HepG2 (cell line): ENCODE results near the gene SNAPC4. TPM values are rescaled to one million over a fixed set of nuclear protein-coding genes. Genes with fewer than 3 reads are reported as not detected.

Experiments used
- ATF4 ChIP-seq, 2 experiments: fragments of 450-650 bp in 1 of 2; sonication (generic) in 1 of 2; formaldehyde crosslinking; IDR thresholded peaks; 2 replicates each; pipeline versions ENCODE4 v1.5.0 to v1.8.0; 2020 to 2022; ENCODE audit warnings: mild to moderate bottlenecking in 1 of 2, missing genetic modification reagents in 1 of 2
- CENPT ChIP-seq: sonication (generic); formaldehyde crosslinking; IDR thresholded peaks from 2 replicates; pipeline ENCODE4 v1.8.0; 2022; ENCODE audit warnings: low read depth, mild to moderate bottlenecking, moderate library complexity, missing genetic modification reagents
- ERF ChIP-seq: IDR thresholded peaks from 2 replicates; pipeline ENCODE4 v1.6.1; 2018; ENCODE audit warnings: missing biosample characterization, missing genetic modification reagents
- GABPB1 ChIP-seq: IDR thresholded peaks from 2 replicates; pipeline ENCODE4 v1.6.1; 2016; ENCODE audit warnings: mild to moderate bottlenecking, missing genetic modification reagents, moderate library complexity, missing compliant biosample characterization
- GLI4 ChIP-seq: sonication (generic); formaldehyde crosslinking; IDR thresholded peaks from 2 replicates; pipeline ENCODE4 v1.5.1; 2020; ENCODE audit warnings: missing genetic modification reagents, mild to moderate bottlenecking, moderate library complexity, borderline replicate concordance
- GPN1 ChIP-seq: sonication (generic); formaldehyde crosslinking; IDR thresholded peaks from 2 replicates; pipeline ENCODE4 v1.5.1; 2020; ENCODE audit warnings: missing genetic modification reagents, borderline replicate concordance
- MTF2 ChIP-seq: sonication (generic); formaldehyde crosslinking; IDR thresholded peaks from 2 replicates; pipeline ENCODE4 v1.5.0; 2020; ENCODE audit warnings: missing genetic modification reagents, borderline replicate concordance
- MYC ChIP-seq: sonication (generic); formaldehyde crosslinking; IDR thresholded peaks from 2 replicates; pipeline ENCODE4 v1.9.0; 2021; ENCODE audit warnings: missing genetic modification reagents, borderline replicate concordance
- NR3C1 ChIP-seq: sonication (generic); formaldehyde crosslinking; IDR thresholded peaks from 2 replicates; pipeline ENCODE4 v1.4.0; 2020; ENCODE audit warnings: missing genetic modification reagents
- PAF1 ChIP-seq: IDR thresholded peaks from 2 replicates; pipeline ENCODE4 v1.6.1; 2016; ENCODE audit warnings: missing genetic modification reagents, missing compliant biosample characterization
- SUZ12 ChIP-seq: fragments of 150-350 bp; IDR thresholded peaks from 2 replicates; pipeline ENCODE4 v1.6.1; 2014; ENCODE audit warnings: low read depth, low read length
- TFDP1 ChIP-seq: IDR thresholded peaks from 2 replicates; pipeline ENCODE4 v1.6.1; 2016; ENCODE audit warnings: missing compliant biosample characterization, missing genetic modification reagents, borderline replicate concordance
- TMF1 ChIP-seq: sonication (generic); formaldehyde crosslinking; IDR thresholded peaks from 2 replicates; pipeline ENCODE4 v1.8.1; 2022; ENCODE audit warnings: low read depth, missing genetic modification reagents
- UBTF ChIP-seq: sonication (generic); formaldehyde crosslinking; IDR thresholded peaks from 2 replicates; pipeline ENCODE4 v1.4.0; 2020; ENCODE audit warnings: mild to moderate bottlenecking, missing genetic modification reagents
- ZFP90 ChIP-seq: sonication (generic); formaldehyde crosslinking; IDR thresholded peaks from 2 replicates; pipeline ENCODE4 v1.8.0; 2022; ENCODE audit warnings: missing genetic modification reagents, mild to moderate bottlenecking, inconsistent platforms, borderline replicate concordance
- ZNF10 ChIP-seq: sonication (generic); formaldehyde crosslinking; IDR thresholded peaks from 2 replicates; pipeline ENCODE4 v1.4.0; 2020; ENCODE audit warnings: mild to moderate bottlenecking, low read depth, missing genetic modification reagents, borderline replicate concordance
- ZNF451 ChIP-seq: sonication (generic); formaldehyde crosslinking; IDR thresholded peaks from 2 replicates; pipeline ENCODE4 v1.5.0; 2020; ENCODE audit warnings: mild to moderate bottlenecking, missing genetic modification reagents
- ZNF460 ChIP-seq: sonication (generic); formaldehyde crosslinking; IDR thresholded peaks from 2 replicates; pipeline ENCODE4 v1.5.1; 2020; ENCODE audit warnings: missing genetic modification reagents, mild to moderate bottlenecking, borderline replicate concordance
- ZNF605 ChIP-seq: sonication (generic); formaldehyde crosslinking; IDR thresholded peaks from 2 replicates; pipeline ENCODE4 v1.8.0; 2022; ENCODE audit warnings: mild to moderate bottlenecking, missing genetic modification reagents
- ZNF644 ChIP-seq: IDR thresholded peaks from 2 replicates; pipeline ENCODE4 v1.6.1; 2016; ENCODE audit warnings: low read depth
- ZNF672 ChIP-seq: sonication (generic); formaldehyde crosslinking; IDR thresholded peaks from 2 replicates; pipeline ENCODE4 v1.8.1; 2022; ENCODE audit warnings: missing genetic modification reagents
- ZNF792 ChIP-seq: IDR thresholded peaks from 2 replicates; pipeline ENCODE4 v1.6.1; 2016
- ZNF891 ChIP-seq: sonication (generic); formaldehyde crosslinking; IDR thresholded peaks from 2 replicates; pipeline ENCODE4 v1.5.0; 2020; ENCODE audit warnings: mild to moderate bottlenecking, missing genetic modification reagents
- polyA plus RNA-seq, 8 experiments: library from polyadenylated mRNA; depleted of rRNA in 3 of 8; stranded (reverse) in 7 of 8; unstranded in 1 of 8; fragments of >200 nt; fragmentation: Illumina TruSeq in 4 of 8; extraction: Trizol in 4 of 8; gene quantifications; 2 replicates each; pipeline versions ENCODE4 v1.2.1 to v1.2.3, GENCODE V29; 2011 to 2016; ENCODE audit warnings: low read depth in 4 of 8, missing spikeins in 1 of 8, mixed read lengths in 1 of 8; ENCODE audit not compliant: insufficient read depth in 1 of 8
- total RNA-seq, 5 experiments: library from RNA; depleted of rRNA; stranded (reverse); fragments of >200 nt; fragmentation: Illumina TruSeq; extraction: Trizol; gene quantifications; 2 replicates each; pipeline ENCODE4 v1.2.3, GENCODE V29; 2016; ENCODE audit warnings: low read depth in 1 of 5
- TF ChIP-seq, protein P1 (sequence below): IDR thresholded peaks from 2 replicates; pipeline ENCODE4 v1.6.1; 2016; ENCODE audit warnings: low read depth, borderline replicate concordance
- TF ChIP-seq, protein P2 (sequence below): sonication (generic); formaldehyde crosslinking; IDR thresholded peaks from 2 replicates; pipeline ENCODE4 v1.4.0; 2020; ENCODE audit warnings: mild to moderate bottlenecking, missing genetic modification reagents

Gene SNAPC4
- total and polyA plus RNA-seq, 2 of the 13 experiments (the other 11 are each of a cell fraction or from before 2014, with no cell fraction given), result 2.0 to 6.0 TPM

- TF ChIP-seq ZNF451 (CRISPR knock-in tag), result peak; percentile 81; the same call in 1 of the 2 replicates
- TF ChIP-seq MYC (CRISPR knock-in tag), result peak; percentile 71
- TF ChIP-seq ZFP90 (CRISPR knock-in tag), result 0 out of 2 replicates have a peak, but pooled peaks have one; percentile 19
- TF ChIP-seq TFDP1 (CRISPR knock-in tag), result peak; percentile 78
- peak; percentile 83; the same call in 1 of the 2 replicates for TF ChIP-seq TMF1 (CRISPR knock-in tag)
- peak; percentile 63 for TF ChIP-seq UBTF (CRISPR knock-in tag)
- no peak for TF ChIP-seq GPN1
- no peak for TF ChIP-seq ZNF460 (CRISPR knock-in tag)
- no peak; the same call in 1 of the 2 replicates for TF ChIP-seq ZNF891 (CRISPR knock-in tag)
- TF ChIP-seq ZNF605 (CRISPR knock-in tag), result no peak
- peak; percentile 56; the same call in 1 of the 2 replicates for TF ChIP-seq SUZ12
- TF ChIP-seq, protein P1, sequence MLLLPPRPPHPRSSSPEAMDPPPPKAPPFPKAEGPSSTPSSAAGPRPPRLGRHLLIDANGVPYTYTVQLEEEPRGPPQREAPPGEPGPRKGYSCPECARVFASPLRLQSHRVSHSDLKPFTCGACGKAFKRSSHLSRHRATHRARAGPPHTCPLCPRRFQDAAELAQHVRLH (CRISPR knock-in tag), result peak; percentile 33; the same call in 1 of the 2 replicates
- TF ChIP-seq NR3C1, result no peak
- TF ChIP-seq CENPT, result 0 out of 2 replicates have a peak, but pooled peaks have one; percentile 50
- TF ChIP-seq GLI4 (CRISPR knock-in tag), result peak; percentile 58; the same call in 1 of the 2 replicates
- peak; percentile 94 for TF ChIP-seq GABPB1 (CRISPR knock-in tag)
- 0 out of 2 replicates have a peak, but pooled peaks have one; percentile 29 for TF ChIP-seq ZNF10 (CRISPR knock-in tag)
- TF ChIP-seq, protein P2, sequence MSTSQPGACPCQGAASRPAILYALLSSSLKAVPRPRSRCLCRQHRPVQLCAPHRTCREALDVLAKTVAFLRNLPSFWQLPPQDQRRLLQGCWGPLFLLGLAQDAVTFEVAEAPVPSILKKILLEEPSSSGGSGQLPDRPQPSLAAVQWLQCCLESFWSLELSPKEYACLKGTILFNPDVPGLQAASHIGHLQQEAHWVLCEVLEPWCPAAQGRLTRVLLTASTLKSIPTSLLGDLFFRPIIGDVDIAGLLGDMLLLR, result peak; percentile 73
- peak; percentile 62 for TF ChIP-seq ERF (CRISPR knock-in tag)
- TF ChIP-seq ZNF792 (CRISPR knock-in tag), result peak; percentile 84; the same call in 1 of the 2 replicates
- peak in 1 of 2 experiments; percentile 51; a peak in 1 of 4 replicates for TF ChIP-seq ATF4 (CRISPR knock-in tag; IDR thresholded peaks at IDR 0.05)
- TF ChIP-seq ZNF672 (CRISPR knock-in tag), result peak; percentile 83; the same call in 1 of the 2 replicates
- TF ChIP-seq PAF1 (CRISPR knock-in tag), result no peak
- TF ChIP-seq MTF2 (CRISPR knock-in tag), result peak; percentile 31; the same call in 1 of the 2 replicates
- no peak for TF ChIP-seq ZNF644
Measured at GRCh38 chr9:136400038-136400834, at the start of gene SNAPC4 (continued).
